Myocyte (in vitro differentiated cells): ENCODE data around the gene OSGEPL1. TPM values are rescaled to one million over a fixed set of nuclear protein-coding genes. Genes with fewer than 3 reads are reported as not detected.
"Not testable (repeated sequence)": the region's sequence is repeated elsewhere in the genome, so short reads cannot be mapped to it uniquely, and the experiment has no call there.

Experiments used
- DNase-seq: peaks from one replicate; pipeline ENCODE4 v3.0.0-alpha.2; 2012; ENCODE audit warnings: low read depth
- total RNA-seq: library from RNA; depleted of rRNA; stranded (reverse); fragments of >200 nt; gene quantifications from 2 replicates; pipeline ENCODE4 v1.2.3, GENCODE V29; 2014

Gene OSGEPL1
- total RNA-seq, 1 donor from 2014 or later = 13.7 TPM

- peak; percentile 40 for DNase-seq
Observed at GRCh38 chr2:189751080-189751658, 11.4 kb downstream of the OSGEPL1 start.

- no peak for DNase-seq
Observed at GRCh38 chr2:189729430-189729829, 33.2 kb downstream of the OSGEPL1 start.

- DNase-seq = no peak
Observed at GRCh38 chr2:189726849-189727248, 35.7 kb downstream of the OSGEPL1 start.

GRCh38 chr2:189726271-189726670, 36.3 kb downstream of the OSGEPL1 start:
- DNase-seq = no peak

GRCh38 chr2:189723192-189723591, 39.4 kb downstream of the OSGEPL1 start:
- no peak for DNase-seq

- no peak for DNase-seq
Observed at GRCh38 chr2:189719571-189719970, 43.0 kb downstream of the OSGEPL1 start.

GRCh38 chr2:189717593-189717992, 45.0 kb downstream of the OSGEPL1 start:
- DNase-seq = not testable (repeated sequence)

- DNase-seq = no peak
Observed at GRCh38 chr2:189709501-189710221, 52.9 kb downstream of the OSGEPL1 start.

GRCh38 chr2:189702071-189702470, 60.5 kb downstream of the OSGEPL1 start:
- DNase-seq = no peak

- DNase-seq = no peak
Observed at GRCh38 chr2:189700681-189701080, 61.9 kb downstream of the OSGEPL1 start.

- peak; percentile 65 for DNase-seq
Observed at GRCh38 chr2:189698020-189698887, 64.3 kb downstream of the OSGEPL1 start.

Other genes starting within 250 kb of the OSGEPL1 start
- gene SLC40A1, start 182.0 kb downstream of the OSGEPL1 start, total RNA-seq = 35.1 and 51.9 TPM in 2 replicates
- gene ASNSD1, start 101.3 kb downstream of the OSGEPL1 start, total RNA-seq = 71.9 and 74.0 TPM in 2 replicates
- gene ANKAR, start 88.1 kb downstream of the OSGEPL1 start, total RNA-seq = 5.9 and 6.4 TPM in 2 replicates
- gene ORMDL1, start 21.5 kb upstream of the OSGEPL1 start, total RNA-seq = 92.1 and 96.4 TPM in 2 replicates
- 34.1 and 34.2 TPM in 2 replicates for gene PMS1, start 21.7 kb upstream of the OSGEPL1 start, total RNA-seq